ENCODE data around the gene DPF1.

Gene DPF1

GRCh38 chr19:38263689-38264485 lies 39.9 kb upstream of the DPF1 start (continued):
- TF ChIP-seq ZNF501 (tag by site-specific recombination; IDR thresholded peaks at IDR 0.05) (peak; percentile 36; the same call in 1 of the 2 replicates), ZNF585B (tag by site-specific recombination; IDR thresholded peaks at IDR 0.05) (no peak), AEBP2 (tag by site-specific recombination; IDR thresholded peaks at IDR 0.05; ENCODE audit: borderline replicate concordance) (no peak), ZNF488 (tag by site-specific recombination; IDR thresholded peaks at IDR 0.05) (no peak), KLF8 (tag by site-specific recombination; IDR thresholded peaks at IDR 0.05) (no peak; the same call in 1 of the 2 replicates), ZBTB17 (tag by site-specific recombination; IDR thresholded peaks at IDR 0.05) (no peak; the same call in none of the 2 replicates), ZNF214 (tag by site-specific recombination; IDR thresholded peaks at IDR 0.05; ENCODE audit: borderline replicate concordance) (no peak), WT1 (tag by site-specific recombination; IDR thresholded peaks at IDR 0.05) (no peak), ZNF121 (tag by site-specific recombination; IDR thresholded peaks at IDR 0.05) (peak; percentile 72; the same call in 1 of the 2 replicates), ZNF777 (tag by site-specific recombination; IDR thresholded peaks at IDR 0.05; ENCODE audit: borderline replicate concordance) (peak; percentile 17; the same call in 1 of the 2 replicates), ZNF701 (tag by site-specific recombination; IDR thresholded peaks at IDR 0.05) (no peak), ZNF707 (tag by site-specific recombination; IDR thresholded peaks at IDR 0.05) (no peak), ZNF354C (tag by site-specific recombination; IDR thresholded peaks at IDR 0.05; ENCODE audit: borderline replicate concordance, low read depth) (no peak), BCL6B (tag by site-specific recombination; IDR thresholded peaks at IDR 0.05) (no peak), ZNF37A (tag by site-specific recombination; IDR thresholded peaks at IDR 0.05) (no peak), ZNF292 (tag by site-specific recombination; IDR thresholded peaks at IDR 0.05; ENCODE audit: borderline replicate concordance, low read depth) (no peak), SALL2 (tag by site-specific recombination; IDR thresholded peaks at IDR 0.05; ENCODE audit: borderline replicate concordance) (no peak), CTCF (tag by site-specific recombination; IDR thresholded peaks at IDR 0.05) (no peak), ZSCAN18 (tag by site-specific recombination; IDR thresholded peaks at IDR 0.05) (no peak), ZNF518A (tag by site-specific recombination; conservative IDR thresholded peaks at IDR 0.05; ENCODE audit: low read depth) (0 out of 2 replicates have a peak, but pooled peaks have one; percentile 37), PRDM1 (tag by site-specific recombination; IDR thresholded peaks at IDR 0.05) (peak; percentile 58; the same call in 1 of the 2 replicates), ZNF248 (tag by site-specific recombination; IDR thresholded peaks at IDR 0.05) (no peak), ZNF174 (tag by site-specific recombination; IDR thresholded peaks at IDR 0.05) (no peak), ZNF623 (tag by site-specific recombination; IDR thresholded peaks at IDR 0.05) (peak; percentile 23; the same call in 1 of the 2 replicates), ZNF2 (tag by site-specific recombination; IDR thresholded peaks at IDR 0.05) (peak; percentile 58; the same call in 1 of the 2 replicates), ZNF48 (tag by site-specific recombination; IDR thresholded peaks at IDR 0.05) (no peak), ZBTB7A (tag by site-specific recombination; IDR thresholded peaks at IDR 0.05; ENCODE audit: low read depth) (0 out of 2 replicates have a peak, but pooled peaks have one; percentile 9), ZNF571 (tag by site-specific recombination; IDR thresholded peaks at IDR 0.05) (no peak)

Measured in HEK293 (cell line).